ENCODE data around the gene DELE1.
"Not testable (repeated sequence)": the region's sequence is repeated elsewhere in the genome, so short reads cannot be mapped to it uniquely, and the experiment has no call there.

The DELE1 gene

DNA sequence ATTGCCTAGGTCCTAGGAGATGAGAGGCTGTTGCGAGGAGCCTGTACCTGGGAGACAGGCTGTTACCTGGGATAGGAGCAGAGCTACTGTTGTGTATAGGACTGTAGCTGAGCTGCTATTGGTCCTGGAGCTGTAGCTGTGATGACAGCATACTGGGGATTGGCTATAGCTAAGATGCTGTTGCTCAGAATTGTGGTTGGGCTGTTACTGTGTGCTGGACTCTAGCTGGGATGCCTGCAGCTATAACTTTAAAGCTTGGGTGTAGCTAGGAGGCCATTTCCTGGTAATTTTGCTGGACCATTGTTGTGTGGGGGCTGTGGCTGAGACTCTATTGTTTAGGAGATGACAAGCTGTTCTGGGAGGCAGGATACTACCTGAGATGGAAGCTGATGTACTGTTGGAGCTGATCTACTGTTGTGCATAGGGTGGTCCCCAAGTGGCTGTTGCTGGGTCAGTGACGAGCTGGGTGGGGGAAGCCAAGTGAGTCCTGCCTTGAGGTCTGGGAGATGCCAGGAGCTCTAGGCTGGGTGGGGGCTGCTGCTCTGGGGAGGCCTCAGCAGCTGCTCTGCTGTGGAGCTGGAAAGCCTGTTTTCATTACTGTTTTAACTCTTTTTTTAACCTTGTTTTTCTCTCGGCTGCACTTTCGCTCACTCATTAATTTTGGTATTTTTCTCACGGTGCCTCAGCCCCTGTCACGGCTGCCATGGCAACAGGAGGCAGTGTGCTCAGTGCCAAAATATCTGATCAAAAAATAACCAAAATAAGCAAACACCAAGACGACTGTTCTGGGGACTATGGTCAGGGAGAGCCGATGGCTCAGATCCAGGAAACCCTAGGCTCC, 42.5 kb upstream of the DELE1 start:
- DNase-seq (ENCODE audit: low read depth) = no peak
- TF ChIP-seq, protein P1, sequence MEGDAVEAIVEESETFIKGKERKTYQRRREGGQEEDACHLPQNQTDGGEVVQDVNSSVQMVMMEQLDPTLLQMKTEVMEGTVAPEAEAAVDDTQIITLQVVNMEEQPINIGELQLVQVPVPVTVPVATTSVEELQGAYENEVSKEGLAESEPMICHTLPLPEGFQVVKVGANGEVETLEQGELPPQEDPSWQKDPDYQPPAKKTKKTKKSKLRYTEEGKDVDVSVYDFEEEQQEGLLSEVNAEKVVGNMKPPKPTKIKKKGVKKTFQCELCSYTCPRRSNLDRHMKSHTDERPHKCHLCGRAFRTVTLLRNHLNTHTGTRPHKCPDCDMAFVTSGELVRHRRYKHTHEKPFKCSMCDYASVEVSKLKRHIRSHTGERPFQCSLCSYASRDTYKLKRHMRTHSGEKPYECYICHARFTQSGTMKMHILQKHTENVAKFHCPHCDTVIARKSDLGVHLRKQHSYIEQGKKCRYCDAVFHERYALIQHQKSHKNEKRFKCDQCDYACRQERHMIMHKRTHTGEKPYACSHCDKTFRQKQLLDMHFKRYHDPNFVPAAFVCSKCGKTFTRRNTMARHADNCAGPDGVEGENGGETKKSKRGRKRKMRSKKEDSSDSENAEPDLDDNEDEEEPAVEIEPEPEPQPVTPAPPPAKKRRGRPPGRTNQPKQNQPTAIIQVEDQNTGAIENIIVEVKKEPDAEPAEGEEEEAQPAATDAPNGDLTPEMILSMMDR (IDR thresholded peaks at IDR 0.05; ENCODE audit: low read depth, low read length, missing control alignments) = no peak
- no peak overlapping the region for H3K4me3 ChIP-seq (ENCODE audit: low read depth, low read length)

DNA sequence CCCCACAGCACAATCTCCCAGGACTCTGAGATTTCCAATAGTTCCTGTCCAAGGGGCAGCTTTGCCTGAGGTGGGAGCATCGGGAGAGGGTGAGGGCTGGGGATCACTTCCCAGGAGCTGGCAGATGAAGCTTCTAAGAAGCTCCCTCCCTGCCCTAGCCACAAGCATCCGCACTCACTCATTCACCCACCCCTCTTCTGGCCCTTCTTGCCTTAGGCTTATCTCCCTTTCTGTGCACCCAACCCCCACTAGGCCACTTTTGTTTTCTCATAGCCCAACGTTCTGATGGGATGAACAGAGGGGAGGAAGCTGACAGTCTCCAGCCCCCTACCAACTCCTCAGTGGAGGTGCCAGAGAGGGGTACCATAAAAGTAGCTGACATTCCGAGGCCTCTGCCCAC, 41.8 kb upstream of the DELE1 start:
- DNase-seq (ENCODE audit: low read depth) = no peak
- no peak overlapping the region for H3K4me3 ChIP-seq (ENCODE audit: low read depth, low read length)
- TF ChIP-seq, protein P1 (IDR thresholded peaks at IDR 0.05; ENCODE audit: low read depth, low read length, missing control alignments) = no peak

DNA sequence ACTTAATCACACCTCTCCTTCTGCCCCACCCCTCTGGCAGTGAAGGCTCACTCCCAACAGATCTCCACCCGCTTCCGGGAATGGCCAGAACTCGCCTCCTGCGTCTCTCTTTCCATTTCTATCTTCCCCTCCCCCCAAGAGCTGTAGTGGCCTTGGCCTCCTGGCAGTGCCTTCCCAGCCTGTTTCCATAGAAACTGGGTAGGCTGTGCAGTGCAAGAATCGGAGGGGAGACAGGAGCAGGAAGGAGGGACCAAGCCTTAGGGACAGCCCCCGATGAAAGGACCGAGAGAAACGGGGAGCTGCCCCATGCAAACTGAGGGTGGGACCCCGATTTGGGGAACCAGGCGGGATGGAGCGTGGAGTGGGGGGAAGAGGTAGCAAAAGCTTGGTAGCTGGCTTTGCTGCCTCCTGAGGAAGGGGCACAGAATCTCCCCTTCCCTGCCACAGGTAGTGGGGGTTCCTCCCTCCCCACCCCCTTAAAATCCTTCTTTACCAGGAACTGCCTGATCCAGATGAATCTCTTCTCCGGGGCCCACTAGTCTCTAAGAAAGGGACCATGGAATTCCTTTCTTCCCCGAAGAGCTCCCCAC, 41.0 kb upstream of the DELE1 start:
- H3K4me3 ChIP-seq (ENCODE audit: low read depth, low read length) = no peak overlapping the region
- no peak for DNase-seq (ENCODE audit: low read depth)
- TF ChIP-seq, protein P1 (IDR thresholded peaks at IDR 0.05; ENCODE audit: low read depth, low read length, missing control alignments) = no peak

DNA sequence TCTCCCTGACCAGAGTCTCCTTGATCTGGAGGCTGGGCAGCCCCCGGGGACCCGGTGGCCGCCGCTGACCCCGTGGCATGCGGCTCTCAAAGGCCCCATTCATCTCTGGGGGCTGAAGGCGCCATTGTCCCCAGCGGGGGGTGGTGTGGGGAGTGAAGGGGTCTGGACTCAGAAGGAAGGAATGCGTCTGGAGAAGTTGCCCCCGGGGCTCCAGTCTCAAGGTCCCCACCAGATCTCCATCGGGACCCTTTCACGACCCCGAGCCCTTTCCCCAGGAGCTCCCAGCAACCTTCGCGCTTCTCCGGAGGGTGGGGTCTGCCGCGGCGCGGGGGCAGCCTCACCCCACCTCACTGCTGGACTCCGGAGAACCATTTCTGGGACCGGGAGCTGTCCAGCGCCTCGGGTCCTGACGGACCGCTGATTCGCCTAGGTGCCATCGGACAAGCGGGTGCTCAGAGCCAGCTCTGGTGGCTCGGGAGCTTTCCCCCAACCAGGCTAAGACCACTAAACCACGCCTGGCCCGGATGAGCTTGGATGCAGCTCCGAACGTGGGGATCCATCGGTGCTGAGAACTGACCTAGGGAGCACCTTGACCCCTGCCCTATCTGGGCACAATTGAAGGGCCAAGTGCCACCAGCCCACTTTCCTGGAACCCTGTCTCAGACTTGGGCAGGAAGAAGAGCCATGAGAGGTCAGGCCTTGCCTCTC, 40.3 kb upstream of the DELE1 start:
- TF ChIP-seq, protein P1 (IDR thresholded peaks at IDR 0.05; ENCODE audit: low read depth, low read length, missing control alignments) = no peak
- H3K4me3 ChIP-seq (ENCODE audit: low read depth, low read length) = no peak overlapping the region
- DNase-seq (ENCODE audit: low read depth) = no peak

DNA sequence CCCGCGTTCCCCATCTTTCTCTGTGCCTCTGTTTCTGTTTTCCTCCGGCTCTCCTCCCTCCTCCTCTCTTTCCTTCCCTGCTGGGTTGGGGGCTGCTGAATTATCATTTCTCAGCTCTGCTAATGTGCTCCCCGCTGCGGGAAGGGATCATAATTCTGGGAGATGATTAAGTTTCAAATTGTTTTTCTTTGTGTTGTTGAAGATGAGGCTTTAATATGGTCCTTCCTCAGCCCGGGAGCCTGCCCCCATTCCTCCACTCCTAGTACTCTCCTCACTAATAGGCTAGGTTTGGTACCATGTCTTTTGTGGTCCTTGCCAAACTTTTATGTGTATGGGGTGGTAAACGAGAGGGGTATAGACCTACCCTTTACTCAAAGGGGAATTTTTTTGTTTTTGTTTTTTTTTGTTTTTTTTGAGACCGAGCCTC, 39.8 kb upstream of the DELE1 start:
- TF ChIP-seq, protein P1 (IDR thresholded peaks at IDR 0.05; ENCODE audit: low read depth, low read length, missing control alignments) = no peak
- no peak overlapping the region for H3K4me3 ChIP-seq (ENCODE audit: low read depth, low read length)
- no peak for DNase-seq (ENCODE audit: low read depth)

DNA sequence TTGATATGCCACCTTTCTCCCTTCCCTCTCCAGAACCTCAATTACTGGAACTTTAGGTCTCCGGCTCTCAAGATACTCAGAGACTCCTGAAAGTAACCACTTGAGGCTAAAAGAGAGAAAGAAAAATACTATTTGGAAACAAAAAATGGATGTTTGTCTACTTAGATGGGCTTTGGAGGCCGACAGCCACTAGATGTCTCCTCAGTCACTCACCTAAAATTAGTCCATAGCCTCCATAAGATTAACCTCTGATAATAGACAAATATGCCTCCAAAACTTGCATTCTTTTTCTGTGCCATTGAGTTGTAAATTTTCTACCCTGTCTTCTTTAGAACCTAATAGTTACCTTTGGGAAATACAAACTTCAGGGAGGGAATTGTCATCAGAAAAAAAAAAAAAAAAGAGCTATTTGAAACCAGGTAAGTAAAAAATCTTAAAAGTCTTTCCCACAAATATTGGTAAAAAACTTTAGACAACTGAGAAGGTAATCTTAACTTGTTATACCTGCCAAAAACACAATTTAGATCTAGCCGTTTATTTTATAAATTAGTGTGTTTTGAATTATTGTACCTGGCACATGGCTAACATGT, 34.3 kb upstream of the DELE1 start:
- no peak overlapping the region for H3K4me3 ChIP-seq (ENCODE audit: low read depth, low read length)
- TF ChIP-seq, protein P1 (IDR thresholded peaks at IDR 0.05; ENCODE audit: low read depth, low read length, missing control alignments) = peak; percentile 44
- no peak for DNase-seq (ENCODE audit: low read depth)

DNA sequence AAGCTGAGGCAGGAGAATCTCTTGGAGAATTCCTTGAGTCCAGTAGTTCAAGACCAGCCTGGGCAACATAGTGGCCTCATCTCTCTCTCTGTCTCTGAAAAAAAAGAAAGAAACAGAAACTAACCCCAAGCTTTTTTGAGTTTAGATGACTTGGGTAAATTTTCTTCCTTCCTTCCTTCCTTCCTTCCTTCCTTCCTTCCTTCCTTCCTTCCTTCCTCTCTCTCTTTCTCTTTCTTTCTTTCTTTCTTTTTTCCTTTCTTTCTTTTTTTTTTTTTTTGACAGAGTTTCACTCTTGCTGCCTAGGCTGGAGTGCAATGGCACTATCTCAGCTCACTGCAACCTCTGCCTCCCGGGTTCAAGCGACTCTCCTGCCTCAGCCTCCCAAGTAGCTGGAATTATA, 33.2 kb upstream of the DELE1 start:
- H3K4me3 ChIP-seq (ENCODE audit: low read depth, low read length); DNase-seq (ENCODE audit: low read depth): not testable (repeated sequence)

Measured in GM12864 (cell line).